Esophagus squamous epithelium (tissue), 5 donors: Measurements from ENCODE around the gene SKOR1. TPM values are rescaled to one million over a fixed set of nuclear protein-coding genes. Genes with fewer than 3 reads are reported as not detected.

Experiments used
- DNase-seq: peaks from one replicate; lab custom pipeline; 2025; lab: John Stamatoyannopoulos, UW
- H3K27ac ChIP-seq, 4 donors: fragments of 200-600 bp; sonication (generic); one replicate each; pipeline ENCODE4 v1.5.1; 2016 to 2019; ENCODE audit warnings: mild to moderate bottlenecking in 1 of 4
- H3K27me3 ChIP-seq, 4 donors: fragments of 200-600 bp; sonication (generic); 1 replicate in 3 of 4; 2 replicates in 1 of 4; pipeline versions ENCODE4 v1.5.1 to v1.6.0; 2017 to 2021; ENCODE audit warnings: antibody characterized with exemption in 1 of 4
- H3K36me3 ChIP-seq, 3 donors: fragments of 200-600 bp; sonication (generic); one replicate each; pipeline ENCODE4 v1.5.1; 2016 to 2019
- H3K4me1 ChIP-seq, 3 donors: fragments of 200-600 bp; sonication (generic); one replicate each; pipeline ENCODE4 v1.5.1; 2017 to 2019
- H3K4me3 ChIP-seq, 4 donors: fragments of 200-600 bp; sonication (generic); 1 replicate in 3 of 4; 2 replicates in 1 of 4; pipeline ENCODE4 v1.5.1; 2016 to 2019; ENCODE audit warnings: mild to moderate bottlenecking in 2 of 4, moderate library complexity in 1 of 4
- H3K9me3 ChIP-seq, 3 donors: fragments of 200-600 bp; sonication (generic); one replicate each; pipeline ENCODE4 v1.5.1; 2016 to 2019
- POLR2A ChIP-seq, 4 donors: fragments of 450-650 bp; IDR thresholded peaks; one replicate each; pipeline ENCODE4 v1.6.1; 2017; ENCODE audit warnings: antibody characterized with exemption in 4 of 4, mild to moderate bottlenecking in 4 of 4, moderate library complexity in 3 of 4
- WGBS, 2 donors: methylation state at CpG; one replicate each; pipeline ENCODE4 v1.1.5; 2018; 5-methylcytosine and 5-hydroxymethylcytosine counted together
- intact Hi-C: fragments of 100-400 bp; cut with DNase I; formaldehyde crosslinking; loops from one replicate; pipeline ENCODE4 v1.15.0; 2022
- total RNA-seq, 4 donors: library from RNA; depleted of rRNA; stranded (reverse); fragments of >200 nt; gene quantifications; one replicate each; pipeline ENCODE4 v1.1.0, GENCODE V29; 2016
- TF ChIP-seq, protein P1 (sequence below), 6 experiments: fragments of 450-650 bp in 4 of 6; fragments of 200-600 bp in 2 of 6; sonication (generic) in 2 of 6; IDR thresholded peaks; one replicate each; pipeline ENCODE4 v1.5.1; 2016 to 2019; ENCODE audit warnings: antibody characterized with exemption in 6 of 6, mild to moderate bottlenecking in 4 of 6, moderate library complexity in 4 of 6
- donor health status: DM: yes; HTN: yes; CAD: no.

The SKOR1 gene
- total RNA-seq, 4 donors from 2014 or later: 0.09 to 0.76 (median 0.28) TPM

GRCh38 chr15:67809866-67810265 is 15.4 kb upstream of the SKOR1 start:
- intact Hi-C loops: no loop called here
- Histone ChIP-seq H3K36me3 (peaks cover 0 to 41% (median 4%) of the 10 kb centered on the region in 3 donors), H3K9me3 (no peaks in the 10 kb centered on the region), H3K27me3 (no peaks in the 10 kb centered on the region), H3K4me1 (no peaks in the 10 kb centered on the region), H3K4me3 (no peak overlapping the region), H3K27ac (no peak overlapping the region)
- 85 to 90% methylated on average over 4 to 5 of the region's 6 CpGs for WGBS, 2 donors
- no peak for TF ChIP-seq POLR2A (IDR thresholded peaks at IDR 0.05)
- TF ChIP-seq, protein P1, sequence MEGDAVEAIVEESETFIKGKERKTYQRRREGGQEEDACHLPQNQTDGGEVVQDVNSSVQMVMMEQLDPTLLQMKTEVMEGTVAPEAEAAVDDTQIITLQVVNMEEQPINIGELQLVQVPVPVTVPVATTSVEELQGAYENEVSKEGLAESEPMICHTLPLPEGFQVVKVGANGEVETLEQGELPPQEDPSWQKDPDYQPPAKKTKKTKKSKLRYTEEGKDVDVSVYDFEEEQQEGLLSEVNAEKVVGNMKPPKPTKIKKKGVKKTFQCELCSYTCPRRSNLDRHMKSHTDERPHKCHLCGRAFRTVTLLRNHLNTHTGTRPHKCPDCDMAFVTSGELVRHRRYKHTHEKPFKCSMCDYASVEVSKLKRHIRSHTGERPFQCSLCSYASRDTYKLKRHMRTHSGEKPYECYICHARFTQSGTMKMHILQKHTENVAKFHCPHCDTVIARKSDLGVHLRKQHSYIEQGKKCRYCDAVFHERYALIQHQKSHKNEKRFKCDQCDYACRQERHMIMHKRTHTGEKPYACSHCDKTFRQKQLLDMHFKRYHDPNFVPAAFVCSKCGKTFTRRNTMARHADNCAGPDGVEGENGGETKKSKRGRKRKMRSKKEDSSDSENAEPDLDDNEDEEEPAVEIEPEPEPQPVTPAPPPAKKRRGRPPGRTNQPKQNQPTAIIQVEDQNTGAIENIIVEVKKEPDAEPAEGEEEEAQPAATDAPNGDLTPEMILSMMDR (IDR thresholded peaks at IDR 0.05): no peak
- no peak for DNase-seq

GRCh38 chr15:67812241-67812644 is 13.1 kb upstream of the SKOR1 start:
- TF ChIP-seq POLR2A (IDR thresholded peaks at IDR 0.05): no peak
- TF ChIP-seq, protein P1 (IDR thresholded peaks at IDR 0.05): no peak
- Histone ChIP-seq H3K9me3 (peaks cover 0 to 8% (median 0%) of the 10 kb centered on the region in 3 donors), H3K36me3 (peaks cover 0 to 35% (median 4%) of the 10 kb centered on the region in 3 donors), H3K4me1 (no peaks in the 10 kb centered on the region), H3K4me3 (no peak overlapping the region), H3K27ac (no peak overlapping the region), H3K27me3 (peaks cover 0 to 18% (median 0%) of the 10 kb centered on the region in 4 donors)
- 83 to 84% methylated on average over 9 to 10 of the region's 11 CpGs for WGBS, 2 donors
- intact Hi-C loops: no loop called here
- no peak for DNase-seq

DNA sequence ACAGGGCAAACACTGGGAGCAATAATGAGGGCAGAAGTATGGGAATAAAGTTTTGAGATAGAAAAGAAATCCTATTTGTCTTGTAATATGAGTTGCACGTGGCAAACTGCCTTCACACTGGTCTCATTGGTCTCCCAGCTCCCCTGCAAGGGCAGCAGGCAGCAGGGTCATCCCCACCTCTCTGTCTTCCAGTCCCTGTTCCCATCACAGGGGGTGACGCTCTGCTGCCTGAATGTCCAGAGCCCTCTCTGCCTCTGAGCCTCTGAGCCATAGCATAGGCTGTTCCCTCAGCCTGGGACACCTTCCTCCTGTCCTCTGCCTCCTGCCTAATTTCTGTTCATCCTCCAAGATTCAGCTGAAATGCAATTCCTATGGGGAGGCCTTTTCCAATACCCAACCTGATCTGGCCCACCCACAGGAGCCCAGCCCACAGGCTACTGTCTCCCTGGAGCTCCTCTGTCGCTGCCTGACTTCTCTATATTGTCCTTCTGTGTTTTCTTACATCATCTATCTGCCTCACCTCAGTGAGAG is 12.1 kb upstream of the SKOR1 start:
- Histone ChIP-seq H3K27ac (no peak overlapping the region), H3K4me1 (no peaks in the 10 kb centered on the region), H3K27me3 (peaks cover 0 to 27% (median 0%) of the 10 kb centered on the region in 4 donors), H3K4me3 (no peak overlapping the region), H3K9me3 (peaks cover 0 to 8% (median 0%) of the 10 kb centered on the region in 3 donors), H3K36me3 (peaks cover 0 to 26% (median 0%) of the 10 kb centered on the region in 3 donors)
- DNase-seq: no peak
- 76 to 83% methylated on average over 3 of the region's 3 CpGs for WGBS, 2 donors
- intact Hi-C loops: no loop called here
- no peak for TF ChIP-seq POLR2A (IDR thresholded peaks at IDR 0.05)
- TF ChIP-seq, protein P1 (IDR thresholded peaks at IDR 0.05): no peak

- intact Hi-C loops: no loop called here
- H3K9me3 ChIP-seq: peaks cover 0 to 8% (median 0%) of the 10 kb centered on the region in 3 donors
- H3K27me3 ChIP-seq: peaks cover 1 to 47% (median 9%) of the 10 kb centered on the region in 4 donors
- DNase-seq: no peak
- H3K4me3 ChIP-seq: no peak overlapping the region
- no peak overlapping the region for H3K27ac ChIP-seq
- TF ChIP-seq, protein P1 (IDR thresholded peaks at IDR 0.05): no peak
- TF ChIP-seq POLR2A (IDR thresholded peaks at IDR 0.05): no peak
- H3K36me3 ChIP-seq: peaks cover 0 to 9% (median 0%) of the 10 kb centered on the region in 3 donors
- peaks cover 0 to 6% (median 0%) of the 10 kb centered on the region in 3 donors for H3K4me1 ChIP-seq
- WGBS, 2 donors: 70 to 90% methylated on average over 3 of the region's 5 CpGs
Measured at GRCh38 chr15:67815036-67815592, 10.2 kb upstream of the SKOR1 start.

GRCh38 chr15:67816668-67817067 is 8.6 kb upstream of the SKOR1 start:
- no peak for DNase-seq
- Histone ChIP-seq H3K4me1 (peaks cover 0 to 21% (median 6%) of the 10 kb centered on the region in 3 donors), H3K36me3 (peaks cover 0 to 9% (median 0%) of the 10 kb centered on the region in 3 donors), H3K9me3 (peaks cover 0 to 8% (median 0%) of the 10 kb centered on the region in 3 donors), H3K4me3 (no peak overlapping the region), H3K27ac (no peak overlapping the region), H3K27me3 (peaks cover 15 to 62% (median 21%) of the 10 kb centered on the region in 4 donors)
- WGBS, 2 donors: 89 to 90% methylated on average over 3 of the region's 3 CpGs
- no peak for TF ChIP-seq POLR2A (IDR thresholded peaks at IDR 0.05)
- TF ChIP-seq, protein P1 (IDR thresholded peaks at IDR 0.05): no peak
- intact Hi-C loops: no loop called here
